Measurements from ENCODE around the gene FOXP2.

The FOXP2 gene

DNA sequence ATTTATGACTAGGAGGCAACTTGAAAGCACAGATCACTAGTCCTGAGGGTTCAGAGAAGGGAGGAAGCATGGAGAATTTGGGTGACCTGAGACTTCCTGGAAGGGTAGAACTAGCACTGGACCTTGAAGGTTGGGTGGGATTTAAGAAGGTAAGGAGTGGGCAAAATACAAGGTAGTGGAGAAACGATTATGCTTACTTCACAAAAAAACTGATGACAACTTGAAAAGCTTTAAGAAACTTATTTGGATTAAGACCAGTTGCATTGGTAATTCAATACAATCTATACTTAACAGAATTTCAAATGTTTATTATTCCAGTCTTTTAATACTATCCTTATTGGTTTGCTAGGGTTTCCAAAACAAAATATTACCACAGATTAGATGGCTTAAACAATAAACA is 308.7 kb downstream of the FOXP2 start:
- DNase-seq (ENCODE audit: low read depth), result no peak
- TF ChIP-seq, protein P1, sequence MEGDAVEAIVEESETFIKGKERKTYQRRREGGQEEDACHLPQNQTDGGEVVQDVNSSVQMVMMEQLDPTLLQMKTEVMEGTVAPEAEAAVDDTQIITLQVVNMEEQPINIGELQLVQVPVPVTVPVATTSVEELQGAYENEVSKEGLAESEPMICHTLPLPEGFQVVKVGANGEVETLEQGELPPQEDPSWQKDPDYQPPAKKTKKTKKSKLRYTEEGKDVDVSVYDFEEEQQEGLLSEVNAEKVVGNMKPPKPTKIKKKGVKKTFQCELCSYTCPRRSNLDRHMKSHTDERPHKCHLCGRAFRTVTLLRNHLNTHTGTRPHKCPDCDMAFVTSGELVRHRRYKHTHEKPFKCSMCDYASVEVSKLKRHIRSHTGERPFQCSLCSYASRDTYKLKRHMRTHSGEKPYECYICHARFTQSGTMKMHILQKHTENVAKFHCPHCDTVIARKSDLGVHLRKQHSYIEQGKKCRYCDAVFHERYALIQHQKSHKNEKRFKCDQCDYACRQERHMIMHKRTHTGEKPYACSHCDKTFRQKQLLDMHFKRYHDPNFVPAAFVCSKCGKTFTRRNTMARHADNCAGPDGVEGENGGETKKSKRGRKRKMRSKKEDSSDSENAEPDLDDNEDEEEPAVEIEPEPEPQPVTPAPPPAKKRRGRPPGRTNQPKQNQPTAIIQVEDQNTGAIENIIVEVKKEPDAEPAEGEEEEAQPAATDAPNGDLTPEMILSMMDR (IDR thresholded peaks at IDR 0.05; ENCODE audit: control insufficient read depth, insufficient read depth, low read depth, low read length, missing control alignments), result no peak
- H3K4me3 ChIP-seq (ENCODE audit: control insufficient read depth, low read depth, low read length), result no peak overlapping the region

DNA sequence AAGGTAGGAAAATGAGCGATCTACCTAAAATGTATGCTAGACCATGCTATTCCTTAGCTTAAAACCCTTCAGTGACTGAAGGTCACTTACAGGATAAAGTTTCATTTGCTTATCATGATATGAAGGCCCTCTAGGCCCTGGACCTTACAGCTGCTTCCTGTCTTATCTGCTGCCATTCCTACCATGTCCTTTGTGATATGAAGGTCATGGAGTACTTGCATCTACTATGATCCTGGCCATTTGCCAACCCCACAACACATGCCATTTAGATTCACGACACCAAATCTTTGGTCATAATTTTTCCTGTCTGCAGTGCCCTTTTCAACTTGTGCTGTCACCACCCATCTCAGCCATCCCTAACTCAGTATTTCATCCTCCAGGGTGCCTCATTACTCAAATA is 325.5 kb downstream of the FOXP2 start:
- TF ChIP-seq, protein P1 (IDR thresholded peaks at IDR 0.05; ENCODE audit: control insufficient read depth, insufficient read depth, low read depth, low read length, missing control alignments), result no peak
- DNase-seq (ENCODE audit: low read depth), result no peak
- no peak overlapping the region for H3K4me3 ChIP-seq (ENCODE audit: control insufficient read depth, low read depth, low read length)

DNA sequence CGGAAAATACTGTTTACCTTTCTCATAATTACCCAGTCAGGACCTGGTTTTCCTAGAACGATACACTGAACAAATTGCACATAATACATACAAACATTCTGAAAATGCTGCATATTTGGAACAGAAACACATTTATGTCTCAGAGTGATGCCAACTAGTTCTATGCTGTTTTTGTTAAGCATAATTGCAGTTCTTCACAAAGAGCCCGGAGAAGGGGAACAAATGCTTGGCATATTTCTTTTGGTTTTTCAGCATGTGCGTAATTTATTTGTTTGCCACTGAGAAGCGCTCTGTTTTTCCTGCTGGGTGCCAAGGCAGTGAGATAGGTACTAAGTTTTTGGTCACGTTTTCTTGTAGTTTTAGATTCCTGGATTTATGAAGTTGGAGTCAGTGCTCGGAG is 326.3 kb downstream of the FOXP2 start:
- TF ChIP-seq, protein P1 (IDR thresholded peaks at IDR 0.05; ENCODE audit: control insufficient read depth, insufficient read depth, low read depth, low read length, missing control alignments), result no peak
- no peak for DNase-seq (ENCODE audit: low read depth)
- H3K4me3 ChIP-seq (ENCODE audit: control insufficient read depth, low read depth, low read length), result no peak overlapping the region

DNA sequence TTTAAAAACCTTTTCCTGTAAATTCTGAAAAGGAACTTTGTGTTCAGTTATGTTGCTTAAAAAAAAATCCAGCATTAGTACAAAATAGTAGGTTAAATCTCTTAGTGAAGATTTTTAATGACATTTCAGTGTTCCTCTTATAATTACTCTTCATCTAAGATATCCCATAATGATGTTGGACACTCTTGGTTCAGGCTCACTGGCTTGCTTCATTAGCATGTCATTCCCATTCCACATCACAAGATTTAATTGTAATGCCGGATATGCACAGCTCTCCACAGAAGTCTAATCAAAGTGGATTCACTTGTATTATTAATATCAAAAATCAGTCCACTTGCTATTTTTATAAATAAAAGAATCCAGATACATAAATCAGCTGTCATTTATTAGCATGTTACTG is 327.3 kb downstream of the FOXP2 start:
- H3K4me3 ChIP-seq (ENCODE audit: control insufficient read depth, low read depth, low read length), result no peak overlapping the region
- TF ChIP-seq, protein P1 (IDR thresholded peaks at IDR 0.05; ENCODE audit: control insufficient read depth, insufficient read depth, low read depth, low read length, missing control alignments), result no peak
- no peak for DNase-seq (ENCODE audit: low read depth)

Data from AG09309 (cell line).